ENCODE results near the gene BEND7. TPM values are rescaled to one million over a fixed set of nuclear protein-coding genes. Genes with fewer than 3 reads are reported as not detected.

Gene BEND7
- total RNA-seq, 1 experiment from 2014 or later: 12.8 TPM

DNA sequence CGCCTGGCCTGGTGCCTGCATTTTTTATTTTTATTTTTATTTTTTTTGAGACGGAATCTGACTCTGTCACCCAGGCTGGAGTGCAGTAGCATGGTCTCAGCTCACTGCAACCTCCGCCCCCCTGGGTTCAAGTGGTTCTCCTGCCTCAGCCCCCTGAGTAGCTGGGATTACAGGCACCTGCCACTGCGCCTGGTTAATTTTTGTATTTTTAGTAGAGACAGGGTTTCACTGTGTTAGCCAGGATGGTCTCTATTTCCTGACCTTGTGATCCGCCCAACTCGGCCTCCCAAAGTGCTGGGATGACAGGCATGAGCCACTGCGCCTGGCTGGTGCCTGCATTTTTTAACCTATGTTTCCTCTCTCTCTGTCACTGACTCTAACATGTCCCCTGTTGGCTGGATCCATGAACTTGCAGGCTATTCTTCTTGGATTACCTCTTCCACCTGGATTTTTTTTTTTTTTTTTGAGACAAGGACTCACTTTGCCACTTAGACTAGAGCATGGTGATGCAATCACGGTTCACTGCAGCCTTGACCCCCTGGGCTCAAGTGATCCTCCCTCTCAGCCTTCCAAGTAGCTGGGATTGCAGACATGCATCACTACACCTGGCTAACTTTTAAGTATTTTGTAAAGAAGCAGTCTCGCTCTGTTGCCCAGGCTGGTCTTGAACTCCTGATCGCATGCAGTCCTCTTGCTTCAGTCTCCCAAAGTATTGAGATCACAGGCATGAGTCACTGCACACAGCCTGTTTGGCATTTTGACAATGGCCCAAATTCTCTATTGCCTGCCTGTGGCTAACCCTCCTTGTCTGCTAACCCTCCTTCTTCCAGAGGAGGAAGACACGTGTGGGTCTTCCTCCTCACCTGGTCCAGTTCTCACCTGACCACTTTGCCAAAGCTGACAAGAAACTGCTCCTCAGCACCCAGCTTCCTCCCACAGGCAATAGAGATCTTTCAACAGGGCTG, 34.9 kb upstream of the BEND7 start:
- Mint-ChIP-seq H3K9me3 (peaks cover 32% of the 10 kb centered on the region), H3K36me3 (peaks cover 15% of the 10 kb centered on the region), H3K27ac (no peak overlapping the region), H3K4me3 (no peak overlapping the region), H3K27me3 (ENCODE audit: low read depth) (peaks cover 17% of the 10 kb centered on the region), H3K4me1 (no peaks in the 10 kb centered on the region)
- no peak for DNase-seq (ENCODE audit: low spot score)
- CTCF ChIA-PET: no interaction called here
- no peak for ATAC-seq
- POLR2A ChIA-PET: no interaction called here
- TF ChIP-seq, protein P1, sequence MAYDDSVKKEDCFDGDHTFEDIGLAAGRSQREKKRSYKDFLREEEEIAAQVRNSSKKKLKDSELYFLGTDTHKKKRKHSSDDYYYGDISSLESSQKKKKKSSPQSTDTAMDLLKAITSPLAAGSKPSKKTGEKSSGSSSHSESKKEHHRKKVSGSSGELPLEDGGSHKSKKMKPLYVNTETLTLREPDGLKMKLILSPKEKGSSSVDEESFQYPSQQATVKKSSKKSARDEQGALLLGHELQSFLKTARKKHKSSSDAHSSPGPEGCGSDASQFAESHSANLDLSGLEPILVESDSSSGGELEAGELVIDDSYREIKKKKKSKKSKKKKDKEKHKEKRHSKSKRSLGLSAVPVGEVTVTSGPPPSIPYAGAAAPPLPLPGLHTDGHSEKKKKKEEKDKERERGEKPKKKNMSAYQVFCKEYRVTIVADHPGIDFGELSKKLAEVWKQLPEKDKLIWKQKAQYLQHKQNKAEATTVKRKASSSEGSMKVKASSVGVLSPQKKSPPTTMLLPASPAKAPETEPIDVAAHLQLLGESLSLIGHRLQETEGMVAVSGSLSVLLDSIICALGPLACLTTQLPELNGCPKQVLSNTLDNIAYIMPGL (CRISPR knock-in tag; IDR thresholded peaks at IDR 0.05): no peak
- TF ChIP-seq GABPB1 (CRISPR knock-in tag; IDR thresholded peaks at IDR 0.05): no peak
- TF ChIP-seq, protein P2, sequence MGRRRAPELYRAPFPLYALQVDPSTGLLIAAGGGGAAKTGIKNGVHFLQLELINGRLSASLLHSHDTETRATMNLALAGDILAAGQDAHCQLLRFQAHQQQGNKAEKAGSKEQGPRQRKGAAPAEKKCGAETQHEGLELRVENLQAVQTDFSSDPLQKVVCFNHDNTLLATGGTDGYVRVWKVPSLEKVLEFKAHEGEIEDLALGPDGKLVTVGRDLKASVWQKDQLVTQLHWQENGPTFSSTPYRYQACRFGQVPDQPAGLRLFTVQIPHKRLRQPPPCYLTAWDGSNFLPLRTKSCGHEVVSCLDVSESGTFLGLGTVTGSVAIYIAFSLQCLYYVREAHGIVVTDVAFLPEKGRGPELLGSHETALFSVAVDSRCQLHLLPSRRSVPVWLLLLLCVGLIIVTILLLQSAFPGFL (CRISPR knock-in tag; IDR thresholded peaks at IDR 0.05; ENCODE audit: borderline replicate concordance): no peak
- no peak for TF ChIP-seq RELA (CRISPR knock-in tag; IDR thresholded peaks at IDR 0.05; ENCODE audit: borderline replicate concordance)
- TF ChIP-seq ETV6 (CRISPR knock-in tag; IDR thresholded peaks at IDR 0.05): no peak
- TF ChIP-seq, protein P3, sequence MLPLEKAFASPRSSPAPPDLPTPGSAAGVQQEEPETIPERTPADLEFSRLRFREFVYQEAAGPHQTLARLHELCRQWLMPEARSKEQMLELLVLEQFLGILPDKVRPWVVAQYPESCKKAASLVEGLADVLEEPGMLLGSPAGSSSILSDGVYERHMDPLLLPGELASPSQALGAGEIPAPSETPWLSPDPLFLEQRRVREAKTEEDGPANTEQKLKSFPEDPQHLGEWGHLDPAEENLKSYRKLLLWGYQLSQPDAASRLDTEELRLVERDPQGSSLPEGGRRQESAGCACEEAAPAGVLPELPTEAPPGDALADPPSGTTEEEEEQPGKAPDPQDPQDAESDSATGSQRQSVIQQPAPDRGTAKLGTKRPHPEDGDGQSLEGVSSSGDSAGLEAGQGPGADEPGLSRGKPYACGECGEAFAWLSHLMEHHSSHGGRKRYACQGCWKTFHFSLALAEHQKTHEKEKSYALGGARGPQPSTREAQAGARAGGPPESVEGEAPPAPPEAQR (CRISPR knock-in tag; IDR thresholded peaks at IDR 0.05): no peak

DNA sequence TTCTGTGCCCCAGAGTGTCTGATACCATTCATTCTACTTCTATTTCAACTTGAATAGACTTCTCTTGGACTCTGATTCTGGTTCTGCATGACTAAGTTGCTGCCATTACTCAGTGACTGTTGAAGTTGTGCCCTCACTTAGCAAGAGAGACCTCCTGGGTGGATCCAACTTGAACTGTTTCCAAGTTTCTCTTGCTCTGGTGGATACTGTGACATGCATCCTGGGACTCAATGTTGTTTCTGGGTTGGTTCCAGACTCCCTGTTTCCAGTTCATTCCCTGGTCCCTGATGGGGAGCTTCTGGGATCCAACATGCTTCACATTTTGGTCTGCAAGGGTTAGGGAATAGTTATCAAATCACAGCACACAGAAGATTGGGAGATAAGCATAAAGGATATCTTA, 31.8 kb upstream of the BEND7 start:
- peaks cover 12% of the 10 kb centered on the region for H3K27me3 Mint-ChIP-seq (ENCODE audit: low read depth)
- peaks cover 15% of the 10 kb centered on the region for H3K36me3 Mint-ChIP-seq
- ATAC-seq (no peak), DNase-seq (ENCODE audit: low spot score) (no peak)
- H3K4me3 Mint-ChIP-seq: no peak overlapping the region
- H3K9me3 Mint-ChIP-seq: peaks cover 38% of the 10 kb centered on the region
- H3K27ac Mint-ChIP-seq: no peak overlapping the region
- ChIA-PET POLR2A (no interaction called here), CTCF (no interaction called here)
- TF ChIP-seq GRHL2 (CRISPR knock-in tag; IDR thresholded peaks at IDR 0.05; ENCODE audit: insufficient replicate concordance, severe bottlenecking) (no peak), ZNF396 (CRISPR knock-in tag; IDR thresholded peaks at IDR 0.05; ENCODE audit: borderline replicate concordance) (no peak), GABPB1 (CRISPR knock-in tag; IDR thresholded peaks at IDR 0.05) (no peak)
- TF ChIP-seq, protein P4, sequence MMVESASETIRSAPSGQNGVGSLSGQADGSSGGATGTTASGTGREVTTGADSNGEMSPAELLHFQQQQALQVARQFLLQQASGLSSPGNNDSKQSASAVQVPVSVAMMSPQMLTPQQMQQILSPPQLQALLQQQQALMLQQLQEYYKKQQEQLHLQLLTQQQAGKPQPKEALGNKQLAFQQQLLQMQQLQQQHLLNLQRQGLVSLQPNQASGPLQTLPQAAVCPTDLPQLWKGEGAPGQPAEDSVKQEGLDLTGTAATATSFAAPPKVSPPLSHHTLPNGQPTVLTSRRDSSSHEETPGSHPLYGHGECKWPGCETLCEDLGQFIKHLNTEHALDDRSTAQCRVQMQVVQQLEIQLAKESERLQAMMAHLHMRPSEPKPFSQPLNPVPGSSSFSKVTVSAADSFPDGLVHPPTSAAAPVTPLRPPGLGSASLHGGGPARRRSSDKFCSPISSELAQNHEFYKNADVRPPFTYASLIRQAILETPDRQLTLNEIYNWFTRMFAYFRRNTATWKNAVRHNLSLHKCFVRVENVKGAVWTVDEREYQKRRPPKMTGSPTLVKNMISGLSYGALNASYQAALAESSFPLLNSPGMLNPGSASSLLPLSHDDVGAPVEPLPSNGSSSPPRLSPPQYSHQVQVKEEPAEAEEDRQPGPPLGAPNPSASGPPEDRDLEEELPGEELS (CRISPR knock-in tag; IDR thresholded peaks at IDR 0.05): no peak
- no peaks in the 10 kb centered on the region for H3K4me1 Mint-ChIP-seq

DNA sequence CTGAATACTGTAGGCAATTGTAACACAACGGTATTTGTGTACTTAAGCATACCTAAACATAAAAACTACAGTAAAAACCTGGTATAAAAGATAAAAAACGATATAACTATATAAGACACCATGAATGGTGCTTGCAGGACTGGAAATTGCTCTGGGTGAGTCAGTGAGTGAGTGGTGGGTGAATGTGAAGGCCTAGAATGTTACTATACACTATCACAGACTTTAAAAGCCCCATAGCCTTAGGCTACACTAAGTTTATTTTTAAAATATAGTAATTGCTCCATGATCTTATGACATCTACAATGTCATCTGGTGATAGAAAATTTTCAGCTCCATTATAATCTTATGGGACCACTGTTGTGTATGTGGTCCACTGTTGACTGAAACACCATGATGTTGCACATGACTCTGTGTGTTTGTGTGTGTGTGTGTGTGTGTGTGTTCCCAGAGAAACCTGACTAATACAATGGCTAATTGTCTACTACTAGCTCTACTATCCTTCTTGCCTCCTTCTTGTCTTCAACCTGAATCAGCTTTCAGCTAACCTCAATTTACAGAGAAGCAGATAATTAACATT, 30.4 kb upstream of the BEND7 start:
- no peak overlapping the region for H3K4me3 Mint-ChIP-seq
- H3K27ac Mint-ChIP-seq: no peak overlapping the region
- CTCF ChIA-PET: interaction anchor here (0.6 to 0.7 kb wide), 2 partner anchors 41 to 497 kb away, joined by 4 to 5 read pairs; no protein-coding TSS in a partner anchor
- DNase-seq (ENCODE audit: low spot score) (no peak), ATAC-seq (no peak)
- no peaks in the 10 kb centered on the region for H3K4me1 Mint-ChIP-seq
- H3K27me3 Mint-ChIP-seq (ENCODE audit: low read depth): peaks cover 6% of the 10 kb centered on the region
- POLR2A ChIA-PET: no interaction called here
- H3K36me3 Mint-ChIP-seq: peaks cover 9% of the 10 kb centered on the region
- H3K9me3 Mint-ChIP-seq: peaks cover 24% of the 10 kb centered on the region
- no peak for TF ChIP-seq ZNF423 (CRISPR knock-in tag; IDR thresholded peaks at IDR 0.05)
- TF ChIP-seq CREB1 (CRISPR knock-in tag; IDR thresholded peaks at IDR 0.05): no peak
- no peak for TF ChIP-seq ZNF219 (CRISPR knock-in tag; IDR thresholded peaks at IDR 0.05; ENCODE audit: borderline replicate concordance)
- TF ChIP-seq, protein P5, sequence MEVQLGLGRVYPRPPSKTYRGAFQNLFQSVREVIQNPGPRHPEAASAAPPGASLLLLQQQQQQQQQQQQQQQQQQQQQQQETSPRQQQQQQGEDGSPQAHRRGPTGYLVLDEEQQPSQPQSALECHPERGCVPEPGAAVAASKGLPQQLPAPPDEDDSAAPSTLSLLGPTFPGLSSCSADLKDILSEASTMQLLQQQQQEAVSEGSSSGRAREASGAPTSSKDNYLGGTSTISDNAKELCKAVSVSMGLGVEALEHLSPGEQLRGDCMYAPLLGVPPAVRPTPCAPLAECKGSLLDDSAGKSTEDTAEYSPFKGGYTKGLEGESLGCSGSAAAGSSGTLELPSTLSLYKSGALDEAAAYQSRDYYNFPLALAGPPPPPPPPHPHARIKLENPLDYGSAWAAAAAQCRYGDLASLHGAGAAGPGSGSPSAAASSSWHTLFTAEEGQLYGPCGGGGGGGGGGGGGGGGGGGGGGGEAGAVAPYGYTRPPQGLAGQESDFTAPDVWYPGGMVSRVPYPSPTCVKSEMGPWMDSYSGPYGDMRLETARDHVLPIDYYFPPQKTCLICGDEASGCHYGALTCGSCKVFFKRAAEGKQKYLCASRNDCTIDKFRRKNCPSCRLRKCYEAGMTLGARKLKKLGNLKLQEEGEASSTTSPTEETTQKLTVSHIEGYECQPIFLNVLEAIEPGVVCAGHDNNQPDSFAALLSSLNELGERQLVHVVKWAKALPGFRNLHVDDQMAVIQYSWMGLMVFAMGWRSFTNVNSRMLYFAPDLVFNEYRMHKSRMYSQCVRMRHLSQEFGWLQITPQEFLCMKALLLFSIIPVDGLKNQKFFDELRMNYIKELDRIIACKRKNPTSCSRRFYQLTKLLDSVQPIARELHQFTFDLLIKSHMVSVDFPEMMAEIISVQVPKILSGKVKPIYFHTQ (CRISPR knock-in tag; IDR thresholded peaks at IDR 0.05): no peak
- TF ChIP-seq, protein P1 (CRISPR knock-in tag; IDR thresholded peaks at IDR 0.05): no peak
- TF ChIP-seq NR1H2 (CRISPR knock-in tag; IDR thresholded peaks at IDR 0.05): no peak
- TF ChIP-seq KAT7 (CRISPR knock-in tag; IDR thresholded peaks at IDR 0.05; ENCODE audit: borderline replicate concordance): no peak
- TF ChIP-seq OVOL2 (CRISPR knock-in tag; IDR thresholded peaks at IDR 0.05; ENCODE audit: borderline replicate concordance): no peak
- no peak for TF ChIP-seq ZNF263 (CRISPR knock-in tag; IDR thresholded peaks at IDR 0.05; ENCODE audit: low read depth)

Data from WTC11 (cell line).